Epithelial cell of proximal tubule (primary cell): ENCODE data around the gene COQ8A. TPM values are rescaled to one million over a fixed set of nuclear protein-coding genes. Genes with fewer than 3 reads are reported as not detected.
A peak's percentile ranks its signal among the peaks of the same experiment; 100 is the strongest.

Source experiments
- DNase-seq: peaks from one replicate; pipeline ENCODE4 v3.0.0-alpha.2; 2011; ENCODE audit warnings: low read depth
- H3K4me3 ChIP-seq: 2 replicates; pipeline ENCODE4 v1.5.1; 2011; ENCODE audit warnings: low read depth, mild to moderate bottlenecking, low read length
- total RNA-seq: library from RNA; depleted of rRNA; stranded (reverse); fragments of >200 nt; gene quantifications from 2 replicates; pipeline ENCODE4 v1.2.3, GENCODE V29; 2015
- TF ChIP-seq, protein P1 (sequence below): conservative IDR thresholded peaks from 2 replicates; pipeline ENCODE4 v1.5.1; 2012; ENCODE audit warnings: low read depth, mild to moderate bottlenecking, low read length

The COQ8A gene
- total RNA-seq, 1 donor from 2014 or later, result 9.8 TPM

DNA sequence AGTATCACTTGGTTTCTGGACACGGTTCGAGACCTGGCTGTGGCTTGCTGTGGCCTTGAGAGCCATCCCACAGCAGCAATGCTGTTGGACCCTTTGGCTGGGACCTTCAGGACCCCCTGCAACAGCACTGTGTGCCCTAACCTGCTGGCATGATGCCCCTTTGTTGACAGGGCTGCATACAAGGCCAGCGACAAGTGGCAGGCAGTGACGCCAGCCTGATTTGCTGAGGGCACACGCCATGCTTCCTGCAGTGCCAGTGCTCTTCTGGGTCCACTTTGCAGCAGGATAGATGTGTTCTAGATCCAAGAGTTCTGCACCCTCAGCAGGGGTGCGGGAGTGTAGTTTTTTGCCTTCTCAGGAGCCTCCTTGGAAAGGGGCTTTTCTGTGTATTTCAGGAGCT lies 32.8 kb downstream of the COQ8A start:
- TF ChIP-seq, protein P1, sequence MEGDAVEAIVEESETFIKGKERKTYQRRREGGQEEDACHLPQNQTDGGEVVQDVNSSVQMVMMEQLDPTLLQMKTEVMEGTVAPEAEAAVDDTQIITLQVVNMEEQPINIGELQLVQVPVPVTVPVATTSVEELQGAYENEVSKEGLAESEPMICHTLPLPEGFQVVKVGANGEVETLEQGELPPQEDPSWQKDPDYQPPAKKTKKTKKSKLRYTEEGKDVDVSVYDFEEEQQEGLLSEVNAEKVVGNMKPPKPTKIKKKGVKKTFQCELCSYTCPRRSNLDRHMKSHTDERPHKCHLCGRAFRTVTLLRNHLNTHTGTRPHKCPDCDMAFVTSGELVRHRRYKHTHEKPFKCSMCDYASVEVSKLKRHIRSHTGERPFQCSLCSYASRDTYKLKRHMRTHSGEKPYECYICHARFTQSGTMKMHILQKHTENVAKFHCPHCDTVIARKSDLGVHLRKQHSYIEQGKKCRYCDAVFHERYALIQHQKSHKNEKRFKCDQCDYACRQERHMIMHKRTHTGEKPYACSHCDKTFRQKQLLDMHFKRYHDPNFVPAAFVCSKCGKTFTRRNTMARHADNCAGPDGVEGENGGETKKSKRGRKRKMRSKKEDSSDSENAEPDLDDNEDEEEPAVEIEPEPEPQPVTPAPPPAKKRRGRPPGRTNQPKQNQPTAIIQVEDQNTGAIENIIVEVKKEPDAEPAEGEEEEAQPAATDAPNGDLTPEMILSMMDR, result no peak
- no peak overlapping the region for H3K4me3 ChIP-seq
- no peak for DNase-seq

GRCh38 chr1:226973371-226973897 lies 33.3 kb downstream of the COQ8A start:
- DNase-seq, result no peak
- H3K4me3 ChIP-seq, result no peak overlapping the region
- TF ChIP-seq, protein P1, result no peak

- H3K4me3 ChIP-seq, result no peak overlapping the region
- DNase-seq, result no peak
- TF ChIP-seq, protein P1, result peak; percentile 20
Measured at GRCh38 chr1:226973898-226974543, 33.9 kb downstream of the COQ8A start.

DNA sequence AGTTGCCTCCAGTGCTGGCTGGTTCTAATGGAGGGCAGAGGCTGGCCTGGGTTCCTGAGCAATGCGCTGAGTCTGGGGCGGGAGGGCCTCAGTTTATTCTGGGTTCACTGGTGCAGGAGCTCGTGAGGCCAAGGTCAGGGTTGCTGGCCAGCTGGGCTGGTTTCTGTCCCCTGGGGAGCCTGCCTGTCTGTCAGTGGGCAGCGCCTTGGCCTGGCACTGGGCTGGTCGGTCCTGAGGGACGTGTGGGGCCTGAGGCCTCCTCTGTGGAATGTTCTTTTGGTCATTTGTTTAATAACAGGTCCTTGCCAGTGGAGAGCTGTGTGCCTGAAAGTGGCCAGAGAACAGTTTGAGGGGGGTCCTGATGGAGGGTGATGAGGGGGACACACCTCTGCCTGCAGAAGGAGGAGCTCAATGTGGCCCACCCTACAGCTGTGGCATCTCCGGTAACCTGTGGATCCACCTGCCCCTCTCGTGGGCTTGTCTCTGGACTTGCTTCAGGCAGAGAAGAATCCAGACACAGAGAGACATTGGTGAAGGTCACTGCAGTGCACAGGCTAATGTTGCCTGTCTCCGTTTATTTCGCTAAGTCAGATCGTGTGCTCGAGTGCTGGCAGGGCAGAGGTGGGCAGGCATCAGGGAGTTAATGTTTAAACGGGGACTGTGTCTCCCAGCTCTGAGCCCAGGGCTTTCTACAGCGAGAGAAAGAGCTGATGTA lies 34.6 kb downstream of the COQ8A start:
- H3K4me3 ChIP-seq, result no peak overlapping the region
- TF ChIP-seq, protein P1, result no peak
- no peak for DNase-seq

DNA sequence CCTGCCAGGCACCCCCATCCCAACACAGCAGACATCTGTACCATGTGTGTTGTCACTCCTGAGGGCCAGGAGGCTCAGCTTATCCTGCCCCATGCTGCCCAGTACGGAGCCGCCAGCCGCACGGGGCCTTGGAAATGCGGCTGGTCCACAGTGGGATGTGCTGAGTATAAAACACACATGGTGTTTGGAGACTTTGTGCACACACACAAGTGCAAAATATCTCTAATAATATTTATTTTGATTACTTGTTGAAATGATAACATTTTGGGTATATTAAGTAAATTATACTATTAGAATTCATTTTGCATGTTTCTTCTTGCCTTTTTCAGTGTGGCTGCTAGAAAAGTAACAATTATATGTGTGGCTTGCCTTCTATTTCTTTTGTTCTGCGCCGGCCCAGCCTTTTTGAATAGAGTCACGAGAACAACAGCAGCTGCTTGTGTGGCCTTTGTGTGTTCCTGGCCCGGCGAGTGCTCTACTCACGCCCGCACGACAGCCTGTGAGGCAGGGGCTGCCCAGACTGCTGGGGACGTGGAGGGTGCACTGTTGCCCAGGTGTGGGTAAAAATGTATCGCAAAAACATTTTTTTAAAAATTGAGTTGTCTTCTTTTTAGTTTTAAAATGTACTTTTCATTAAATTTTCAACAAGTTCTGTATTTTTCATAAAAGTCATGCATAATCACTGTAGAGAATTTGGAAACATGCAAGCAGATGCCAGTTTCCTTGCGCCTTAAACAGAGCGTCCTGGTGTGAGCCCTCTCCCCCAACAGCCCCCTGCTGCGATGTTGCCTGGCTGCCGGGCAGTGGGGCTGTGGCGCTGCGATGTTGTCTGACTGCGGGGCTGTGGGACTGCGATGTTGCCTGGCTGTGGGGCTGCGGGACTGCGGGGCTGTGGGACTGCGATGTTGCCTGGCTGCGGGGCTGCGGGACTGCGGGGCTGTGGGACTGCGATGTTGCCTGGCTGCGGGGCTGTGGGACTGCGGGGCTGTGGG lies 35.5 kb downstream of the COQ8A start:
- H3K4me3 ChIP-seq, result no peak overlapping the region
- TF ChIP-seq, protein P1, result no peak
- DNase-seq, result no peak

- H3K4me3 ChIP-seq, result no peak overlapping the region
- TF ChIP-seq, protein P1, result no peak
- DNase-seq, result no peak
Measured at GRCh38 chr1:226976276-226976977, 36.3 kb downstream of the COQ8A start.
